ENCODE results near the gene KRT86. TPM values are rescaled to one million over a fixed set of nuclear protein-coding genes. Genes with fewer than 3 reads are reported as not detected.

KRT86 gene
- total RNA-seq (2014; rRNA removed; shearing (Covaris generic)): 0.11 TPM in 1 of 2 replicates, not detected in the other
- 0.16 and 0.27 TPM in 2 replicates for polyA plus RNA-seq (2016; fragmentation: Nextera tagmentation; extraction: Ambion mirVana)

- Histone ChIP-seq H3K9me3 (ENCODE audit: low read depth) (no peaks in the 10 kb centered on the region), H3K9ac (no peak within 1 kb of the TSS), H3K4me2 (ENCODE audit: unreplicated experiment) (no peak within 1 kb of the TSS), H3K4me1 (ENCODE audit: insufficient read depth) (peaks cover 11% of the 10 kb centered on the region), H3K79me2 (ENCODE audit: insufficient read depth) (no peaks in the 10 kb centered on the region), H3K36me3 (ENCODE audit: low read depth) (no peaks in the 10 kb centered on the region), H3F3A (ENCODE audit: insufficient read depth) (peaks cover 5% of the 10 kb centered on the region), H4K20me1 (ENCODE audit: insufficient read depth) (no peaks in the 10 kb centered on the region), H3K27ac (no peak within 1 kb of the TSS), H3K9me2 (ENCODE audit: insufficient read depth) (no peaks in the 10 kb centered on the region), H3K4me3 (no peak within 1 kb of the TSS), H2AFZ (no peak within 1 kb of the TSS), H3K27me3 (replicated peaks; ENCODE audit: insufficient read depth) (no peaks in the 10 kb centered on the region)
- peak; percentile 26 for DNase-seq
- in situ Hi-C loops (cut with MboI): no loop called here
- WGBS, 2 experiments (ENCODE audit: low coverage in 1 of 2, low lambda C conversion rate in 2 of 2, missing lambda C conversion rate in 2 of 2): 48 to 57% methylated on average over 3 of the region's 3 CpGs
- TF ChIP-seq EZH2phosphoT487 (IDR thresholded peaks at IDR 0.05; ENCODE audit: insufficient read depth, low read depth) (no peak), EZH2 (IDR thresholded peaks at IDR 0.05; ENCODE audit: insufficient read depth, poor library complexity, severe bottlenecking) (no peak)
These were observed at the start of gene KRT86 for GRCh38 chr12:52274521-52275120. Gene KRT86 (plus strand): TSS chr12:52274645. CDS start chr12:52301917, 27,272 bp downstream.

DNA sequence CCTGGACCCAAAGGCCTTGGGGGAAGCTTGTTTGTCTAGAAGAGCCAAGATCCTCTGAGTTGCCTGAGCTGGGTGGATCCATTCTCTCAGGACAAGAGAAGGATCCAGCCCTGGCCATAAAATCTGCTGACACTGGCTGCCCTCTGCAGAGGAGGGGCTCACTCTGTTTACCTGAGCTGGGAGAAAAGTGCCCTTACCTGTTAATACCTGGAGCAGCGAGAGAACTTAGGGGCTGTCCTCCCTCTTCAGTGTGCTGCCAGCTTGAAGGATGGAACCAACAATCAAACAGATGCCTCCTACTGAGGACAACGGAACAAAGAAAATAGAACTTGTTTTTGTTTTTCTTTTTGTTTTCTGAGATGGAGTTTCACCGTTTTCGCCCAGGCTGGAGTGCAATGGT, 48.7 kb upstream of the KRT86 start:
- WGBS, 2 experiments (ENCODE audit: low coverage in 1 of 2, low lambda C conversion rate in 2 of 2, missing lambda C conversion rate in 2 of 2): 78 to 81% methylated on average over 4 of the region's 4 CpGs
- Histone ChIP-seq H3K9me2 (ENCODE audit: insufficient read depth) (no peaks in the 10 kb centered on the region), H3F3A (ENCODE audit: insufficient read depth) (peaks cover 33% of the 10 kb centered on the region), H2AFZ (no peak overlapping the region), H3K27me3 (replicated peaks; ENCODE audit: insufficient read depth) (no peaks in the 10 kb centered on the region), H3K4me2 (ENCODE audit: unreplicated experiment) (no peak overlapping the region), H3K27ac (no peak overlapping the region), H3K9me3 (ENCODE audit: low read depth) (no peaks in the 10 kb centered on the region), H3K36me3 (ENCODE audit: low read depth) (no peaks in the 10 kb centered on the region), H3K79me2 (ENCODE audit: insufficient read depth) (no peaks in the 10 kb centered on the region), H3K4me1 (ENCODE audit: insufficient read depth) (peaks cover 31% of the 10 kb centered on the region), H4K20me1 (ENCODE audit: insufficient read depth) (no peaks in the 10 kb centered on the region), H3K9ac (no peak overlapping the region), H3K4me3 (no peak overlapping the region)
- TF ChIP-seq EZH2phosphoT487 (IDR thresholded peaks at IDR 0.05; ENCODE audit: insufficient read depth, low read depth) (no peak), EZH2 (IDR thresholded peaks at IDR 0.05; ENCODE audit: insufficient read depth, poor library complexity, severe bottlenecking) (no peak)
- DNase-seq: no peak
- in situ Hi-C loops (cut with MboI): no loop called here

- no peaks in the 10 kb centered on the region for H3K9me2 ChIP-seq (ENCODE audit: insufficient read depth)
- whole genome bisulfite sequencing, 2 experiments (ENCODE audit: low coverage in 1 of 2, low lambda C conversion rate in 2 of 2, missing lambda C conversion rate in 2 of 2): 80 to 85% methylated on average over 4 of the region's 4 CpGs
- H3K79me2 ChIP-seq (ENCODE audit: insufficient read depth): no peaks in the 10 kb centered on the region
These were observed 48.0 kb upstream of the KRT86 start for GRCh38 chr12:52226446-52226845.

DNA sequence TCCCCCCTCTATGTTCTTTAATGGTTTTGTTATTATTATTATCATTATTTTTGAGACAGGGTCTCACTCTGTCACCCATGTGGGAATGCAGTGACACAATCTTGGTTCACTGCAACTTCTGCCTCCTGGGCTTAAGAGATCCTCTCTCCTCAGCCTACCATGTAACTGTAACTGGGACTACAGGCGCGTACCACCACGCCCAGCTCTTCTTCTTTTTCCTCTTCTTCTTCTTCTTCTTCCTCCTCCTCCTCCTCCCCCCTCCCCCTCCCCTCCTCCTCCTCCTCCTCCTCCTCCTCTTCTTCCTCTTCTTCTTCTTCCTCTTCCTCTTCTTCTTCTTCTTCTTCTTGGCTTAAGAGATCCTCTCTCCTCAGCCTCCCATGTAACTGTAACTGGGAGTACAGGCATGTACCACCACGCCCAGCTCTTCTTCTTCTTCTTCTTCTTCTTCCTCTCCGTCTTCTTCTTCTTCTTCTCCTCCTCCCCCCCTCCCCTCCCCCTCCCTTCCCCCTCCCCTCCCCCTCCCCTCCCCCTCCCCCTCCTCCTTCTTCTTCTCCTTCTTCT, 46.8 kb upstream of the KRT86 start:
- no peak overlapping the region for H3K4me2 ChIP-seq (ENCODE audit: unreplicated experiment)
- 79% methylated on average over 5 of the region's 5 CpGs; no CpG with 5 or more reads in 1 of the 2 experiments for WGBS, 2 experiments (ENCODE audit: low coverage in 1 of 2, low lambda C conversion rate in 2 of 2, missing lambda C conversion rate in 2 of 2)

More at GRCh38 chr12:52226446-52226845, 48.0 kb upstream of the KRT86 start:
- no peak overlapping the region for H3K4me3 ChIP-seq
- in situ Hi-C loops (cut with MboI): no loop called here
- no peaks in the 10 kb centered on the region for H4K20me1 ChIP-seq (ENCODE audit: insufficient read depth)
- no peak for TF ChIP-seq EZH2 (IDR thresholded peaks at IDR 0.05; ENCODE audit: insufficient read depth, poor library complexity, severe bottlenecking)
- H3K27me3 ChIP-seq (replicated peaks; ENCODE audit: insufficient read depth): no peaks in the 10 kb centered on the region
- no peak overlapping the region for H3K4me2 ChIP-seq (ENCODE audit: unreplicated experiment)
- H3K9ac ChIP-seq: no peak overlapping the region
- no peak overlapping the region for H2AFZ ChIP-seq
- no peak for DNase-seq
- H3K9me3 ChIP-seq (ENCODE audit: low read depth): no peaks in the 10 kb centered on the region
- H3K27ac ChIP-seq: no peak overlapping the region
- peaks cover 33% of the 10 kb centered on the region for H3K4me1 ChIP-seq (ENCODE audit: insufficient read depth)
- no peaks in the 10 kb centered on the region for H3K36me3 ChIP-seq (ENCODE audit: low read depth)
- H3F3A ChIP-seq (ENCODE audit: insufficient read depth): peaks cover 33% of the 10 kb centered on the region

More for the DNA sequence above, 46.8 kb upstream of the KRT86 start:
- Histone ChIP-seq H3K79me2 (ENCODE audit: insufficient read depth) (no peaks in the 10 kb centered on the region), H3K36me3 (ENCODE audit: low read depth) (no peaks in the 10 kb centered on the region), H2AFZ (no peak overlapping the region), H3K9ac (no peak overlapping the region), H4K20me1 (ENCODE audit: insufficient read depth) (no peaks in the 10 kb centered on the region), H3K27me3 (replicated peaks; ENCODE audit: insufficient read depth) (no peaks in the 10 kb centered on the region), H3K4me1 (ENCODE audit: insufficient read depth) (peaks cover 36% of the 10 kb centered on the region), H3K9me2 (ENCODE audit: insufficient read depth) (no peaks in the 10 kb centered on the region), H3F3A (ENCODE audit: insufficient read depth) (peaks cover 24% of the 10 kb centered on the region), H3K9me3 (ENCODE audit: low read depth) (no peaks in the 10 kb centered on the region), H3K27ac (no peak overlapping the region), H3K4me3 (no peak overlapping the region)
- no peak for DNase-seq
- in situ Hi-C loops (cut with MboI): no loop called here
- TF ChIP-seq EZH2phosphoT487 (IDR thresholded peaks at IDR 0.05; ENCODE audit: insufficient read depth, low read depth): no peak
- no peak for TF ChIP-seq EZH2 (IDR thresholded peaks at IDR 0.05; ENCODE audit: insufficient read depth, poor library complexity, severe bottlenecking)
